NT2/D1 (cell line): ENCODE measurements around the gene CLEC4F.

ENCODE experiments used
- SUZ12 ChIP-seq: IDR thresholded peaks from 2 replicates; pipeline ENCODE4 v1.6.1; 2011; ENCODE audit not compliant: insufficient read length, insufficient read depth; ENCODE audit errors: extremely low read depth
- YY1 ChIP-seq: IDR thresholded peaks from 2 replicates; pipeline ENCODE4 v1.6.1; 2011; ENCODE audit not compliant: insufficient read length, insufficient read depth
- ZNF274 ChIP-seq: IDR thresholded peaks from 2 replicates; pipeline ENCODE4 v1.6.1; 2011; ENCODE audit warnings: mild to moderate bottlenecking, low read depth, low read length

- TF ChIP-seq ZNF274 (no peak), YY1 (no peak), SUZ12 (no peak)
These were observed 41.7 kb downstream of the CLEC4F start for GRCh38 chr2:70778676-70779075.
